H1 (cell line): ENCODE measurements around the gene MPRIP. TPM values are rescaled to one million over a fixed set of nuclear protein-coding genes. Genes with fewer than 3 reads are reported as not detected.

ENCODE experiments used
- CTCF ChIA-PET: fragments of 300-600 bp; sonication (Branson Sonifier 250); formaldehyde crosslinking; loops from one replicate; lab custom pipeline; 2021; ENCODE audit not compliant: partially characterized antibody; lab: Charles Lee
- POLR2A ChIA-PET: fragments of 300-600 bp; sonication (Branson Sonifier 250); formaldehyde crosslinking; loops from one replicate; lab custom pipeline; 2021; ENCODE audit warnings: inconsistent platforms; ENCODE audit not compliant: partially characterized antibody; lab: Charles Lee
- DNase-seq, 2 experiments: peaks; one replicate each; pipeline versions ENCODE4 v3.0.0 to v3.0.0-alpha.2; 2010 to 2022; ENCODE audit warnings: low spot score in 2 of 2, low read depth in 1 of 2, mixed read lengths in 1 of 2
- FAIRE-seq: peaks from 2 replicates; lab custom pipeline; 2011; peaks lifted over from hg19 to GRCh38; lab: Jason Lieb, UNC
- H2AFZ ChIP-seq: 2 replicates; pipeline ENCODE4 v1.8.1; 2012; ENCODE audit warnings: low read length, inconsistent platforms
- H2AK5ac ChIP-seq: 2 replicates; pipeline ENCODE4 v1.6.1; 2013; ENCODE audit warnings: low read depth, low read length
- H2BK120ac ChIP-seq: replicated peaks from 2 replicates; pipeline ENCODE3; 2013; ENCODE audit warnings: low read depth, low read length, inconsistent platforms
- H2BK12ac ChIP-seq: 2 replicates; pipeline ENCODE4 v1.6.1; 2013; ENCODE audit warnings: low read depth, low read length
- H2BK15ac ChIP-seq: 2 replicates; pipeline ENCODE4 v1.6.1; 2013; ENCODE audit warnings: low read length
- H2BK20ac ChIP-seq: 2 replicates; pipeline ENCODE4 v1.6.1; 2013; ENCODE audit warnings: low read length
- H2BK5ac ChIP-seq: 2 replicates; pipeline ENCODE4 v1.6.1; 2013; ENCODE audit warnings: low read depth, low read length
- H3K14ac ChIP-seq: 2 replicates; pipeline ENCODE4 v1.6.1; 2013; ENCODE audit warnings: inconsistent platforms; ENCODE audit not compliant: insufficient read length
- H3K18ac ChIP-seq: 2 replicates; pipeline ENCODE4 v1.6.1; 2013; ENCODE audit warnings: low read length; ENCODE audit errors: extremely low read depth
- H3K23ac ChIP-seq: 2 replicates; pipeline ENCODE4 v1.6.1; 2013; ENCODE audit warnings: inconsistent platforms; ENCODE audit not compliant: insufficient read length
- H3K23me2 ChIP-seq: 2 replicates; pipeline ENCODE4 v1.6.1; 2013; ENCODE audit warnings: low read depth, low read length
- H3K27ac ChIP-seq: 2 replicates; pipeline ENCODE4 v1.6.1; 2011; ENCODE audit warnings: low read depth, low read length, inconsistent platforms
- H3K27me3 ChIP-seq, 4 experiments: replicated peaks in 1 of 4; 1 replicate in 1 of 4; 2 replicates in 3 of 4; pipeline versions ENCODE4 v1.6.1 to v1.8.1; 2011 to 2013; ENCODE audit warnings: low read length in 3 of 4, mild to moderate bottlenecking in 3 of 4, inconsistent platforms in 2 of 4, mixed read lengths in 2 of 4, moderate library complexity in 1 of 4; ENCODE audit not compliant: control insufficient read depth in 3 of 4, insufficient read depth in 3 of 4; ENCODE audit errors: extremely low read depth in 1 of 4
- H3K36me3 ChIP-seq, 4 experiments: 2 replicates each; pipeline versions ENCODE4 v1.6.1 to v1.8.1; 2011 to 2013; ENCODE audit warnings: mild to moderate bottlenecking in 4 of 4, low read length in 3 of 4, moderate library complexity in 2 of 4, control low read depth in 1 of 4, inconsistent platforms in 1 of 4; ENCODE audit not compliant: insufficient read depth in 4 of 4, control insufficient read depth in 2 of 4
- H3K4ac ChIP-seq: replicated peaks from 2 replicates; pipeline ENCODE3; 2013; ENCODE audit warnings: low read length, low read depth, mixed read lengths, inconsistent platforms; ENCODE audit not compliant: insufficient read length
- H3K4me1 ChIP-seq, 4 experiments: replicated peaks in 1 of 4; 1 replicate in 1 of 4; 2 replicates in 3 of 4; pipeline versions ENCODE4 v1.6.1 to v1.8.1; 2011 to 2013; ENCODE audit warnings: low read length in 3 of 4, inconsistent platforms in 2 of 4, mixed read lengths in 1 of 4; ENCODE audit not compliant: insufficient read depth in 4 of 4, control insufficient read depth in 3 of 4
- H3K4me2 ChIP-seq, 2 experiments: 2 replicates each; pipeline versions ENCODE4 v1.6.1 to v1.8.1; 2011 to 2013; ENCODE audit warnings: low read depth in 2 of 2, low read length in 2 of 2, control low read depth in 1 of 2, inconsistent platforms in 1 of 2, mild to moderate bottlenecking in 1 of 2; ENCODE audit not compliant: insufficient read depth in 1 of 2
- H3K4me3 ChIP-seq, 4 experiments: fragments of 200-600, 300-600 bp in 1 of 4; sonication (generic), shearing (Covaris generic), sonication (Bioruptor Twin) in 1 of 4; 2 replicates each; pipeline versions ENCODE4 v1.5.1 to v1.8.1; 2011 to 2016; ENCODE audit warnings: low read length in 4 of 4, low read depth in 3 of 4, control low read depth in 2 of 4, inconsistent platforms in 2 of 4, mild to moderate bottlenecking in 2 of 4, mixed read lengths in 1 of 4, moderate library complexity in 1 of 4; ENCODE audit not compliant: insufficient read depth in 2 of 4; ENCODE audit errors: extremely low read depth in 1 of 4
- H3K56ac ChIP-seq: replicated peaks from 2 replicates; pipeline ENCODE3; 2013; ENCODE audit warnings: low read depth, mild to moderate bottlenecking, mixed read lengths, low read length, inconsistent platforms; ENCODE audit not compliant: insufficient read length
- H3K79me1 ChIP-seq: 2 replicates; pipeline ENCODE4 v1.6.1; 2013; ENCODE audit warnings: low read depth, low read length, control low read depth
- H3K79me2 ChIP-seq, 2 experiments: 2 replicates each; pipeline versions ENCODE4 v1.6.1 to v1.8.1; 2012 to 2013; ENCODE audit warnings: low read length in 2 of 2, mild to moderate bottlenecking in 2 of 2, inconsistent platforms in 1 of 2; ENCODE audit not compliant: insufficient read depth in 2 of 2, control insufficient read depth in 1 of 2
- H3K9ac ChIP-seq, 4 experiments: replicated peaks in 1 of 4; 1 replicate in 1 of 4; 2 replicates in 3 of 4; pipeline versions ENCODE4 v1.6.1 to v1.8.1; 2011 to 2013; ENCODE audit warnings: low read depth in 3 of 4, low read length in 3 of 4, control low read depth in 2 of 4, mild to moderate bottlenecking in 2 of 4, moderate library complexity in 2 of 4, inconsistent platforms in 1 of 4; ENCODE audit errors: extremely low read depth in 1 of 4
- H3K9me3 ChIP-seq, 2 experiments: 2 replicates each; pipeline versions ENCODE4 v1.6.1 to v1.8.1; 2012 to 2013; ENCODE audit warnings: mild to moderate bottlenecking in 2 of 2, moderate library complexity in 2 of 2, control low read depth in 1 of 2, inconsistent platforms in 1 of 2, low read depth in 1 of 2, low read length in 1 of 2, mixed read lengths in 1 of 2; ENCODE audit not compliant: insufficient read depth in 2 of 2
- H4K20me1 ChIP-seq, 2 experiments: replicated peaks in 1 of 2; 2 replicates each; pipeline versions ENCODE3 to v1.8.1; 2011 to 2013; ENCODE audit warnings: inconsistent platforms in 2 of 2, low read length in 2 of 2, mild to moderate bottlenecking in 1 of 2; ENCODE audit not compliant: insufficient read depth in 2 of 2, control insufficient read depth in 1 of 2
- H4K5ac ChIP-seq: 2 replicates; pipeline ENCODE4 v1.6.1; 2013; ENCODE audit warnings: low read length, low read depth, mixed read lengths, inconsistent platforms; ENCODE audit not compliant: insufficient read length
- H4K8ac ChIP-seq: 2 replicates; pipeline ENCODE4 v1.8.0; 2013; ENCODE audit warnings: mild to moderate bottlenecking, moderate library complexity, low read length, inconsistent platforms; ENCODE audit not compliant: insufficient read depth; ENCODE audit errors: extremely low read depth
- H4K91ac ChIP-seq: replicated peaks from 2 replicates; pipeline ENCODE3; 2013; ENCODE audit warnings: low read length, mixed read lengths, inconsistent platforms; ENCODE audit not compliant: insufficient read length
- E2F6 ChIP-seq: IDR thresholded peaks from 2 replicates; pipeline ENCODE4 v1.6.1; 2012; ENCODE audit warnings: inconsistent platforms
- EGR1 ChIP-seq: IDR thresholded peaks from 2 replicates; pipeline ENCODE4 v1.6.1; 2011; ENCODE audit warnings: low read depth, low read length, borderline replicate concordance
- KDM5A ChIP-seq: fragments of 200-600 bp; IDR thresholded peaks from 2 replicates; pipeline ENCODE4 v1.7.1; 2012; ENCODE audit warnings: mild to moderate bottlenecking, low read length, inconsistent platforms, mixed read lengths
- RBBP5 ChIP-seq: IDR thresholded peaks from 2 replicates; pipeline ENCODE4 v1.7.1; 2012; ENCODE audit warnings: low read depth, mild to moderate bottlenecking, inconsistent platforms, low read length, moderate library complexity, borderline replicate concordance
- ZNF274 ChIP-seq: IDR thresholded peaks from 2 replicates; pipeline ENCODE4 v1.7.0; 2012; ENCODE audit warnings: low read length, borderline replicate concordance; ENCODE audit errors: extremely low read depth
- WGBS, 2 experiments: shearing (Covaris generic) in 1 of 2; methylation state at CpG; one replicate each; pipeline versions ENCODE4 v1.1.6 to v1.1.7; 2013 to 2015; ENCODE audit warnings: low lambda C conversion rate in 2 of 2, mixed read lengths in 2 of 2, inconsistent platforms in 1 of 2, low coverage in 1 of 2, missing lambda C conversion rate in 1 of 2; ENCODE audit not compliant: insufficient replicate concordance in 2 of 2, insufficient coverage in 1 of 2, insufficient read length in 1 of 2; ENCODE audit errors: extremely low coverage in 1 of 2, missing lambda C conversion rate in 1 of 2; 5-methylcytosine and 5-hydroxymethylcytosine counted together
- polyA plus RNA-seq, 7 experiments: library from polyadenylated mRNA; depleted of rRNA in 3 of 7; stranded (reverse) in 5 of 7; unstranded in 2 of 7; fragments of >200 nt in 5 of 7; fragments of 200-250 nt in 2 of 7; gene quantifications; 1 replicate in 5 of 7; 2 replicates in 1 of 7; 4 replicates in 1 of 7; pipeline versions ENCODE4 v1.2.1 to v1.2.3, GENCODE V29; 2011 to 2013; ENCODE audit warnings: missing spikeins in 2 of 7, mixed read lengths in 2 of 7
- total RNA-seq: library from RNA; stranded (reverse); fragmentation: NEBNext Ultra II Directional; extraction: Animal tissue kit (Norgen Biotek cat#: 25700); gene quantifications from 2 replicates; pipeline ENCODE4 v1.2.1, GENCODE V29; 2021

The MPRIP gene
- total and polyA plus RNA-seq, 2 of the 8 experiments (the other 6 are each of a cell fraction or from before 2014, with no cell fraction given) = 48.6 to 146 TPM

DNA sequence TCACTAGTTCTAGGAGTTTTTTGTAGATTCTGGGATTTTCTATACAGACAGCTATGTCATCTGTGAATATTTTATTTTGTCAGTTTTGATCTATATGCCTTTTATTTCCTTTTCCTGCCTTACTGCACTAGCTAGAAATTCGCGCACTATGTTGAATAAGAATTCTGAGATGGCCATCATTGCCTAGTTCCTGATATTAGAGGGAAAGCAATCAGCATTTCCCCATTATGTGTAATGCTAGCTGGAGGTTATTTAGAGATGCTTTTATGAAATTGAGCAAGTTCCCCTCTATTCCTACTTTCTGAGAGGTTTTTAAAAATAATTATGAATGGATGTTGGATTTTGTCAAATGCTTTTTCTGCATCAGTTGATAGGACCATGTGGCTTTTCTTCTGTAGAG, 23.8 kb downstream of the MPRIP start:
- H2AK5ac ChIP-seq = no peak overlapping the region
- no peaks in the 10 kb centered on the region for H3K9me3 ChIP-seq
- no peak overlapping the region for H3K27ac ChIP-seq
- H3K36me3 ChIP-seq = no peaks in the 10 kb centered on the region
- no peak overlapping the region for H2BK20ac ChIP-seq
- no peak overlapping the region for H3K4ac ChIP-seq
- H2AFZ ChIP-seq = no peak overlapping the region
- no peaks in the 10 kb centered on the region for H3K4me1 ChIP-seq
- ChIA-PET CTCF (no interaction called here), POLR2A (no interaction called here)
- no peak overlapping the region for H3K23ac ChIP-seq
- no peaks in the 10 kb centered on the region for H3K23me2 ChIP-seq
- no peak for DNase-seq
- no peak overlapping the region for H3K4me2 ChIP-seq
- H3K14ac ChIP-seq = no peak overlapping the region
- peaks cover under 1 to 82% of the 10 kb centered on the region in 2 experiments; a peak in 3 of 4 replicates for H3K79me2 ChIP-seq
- no peaks in the 10 kb centered on the region for H3K27me3 ChIP-seq
- peaks cover 6 to 17% of the 10 kb centered on the region in 2 experiments for H4K20me1 ChIP-seq
- no peak overlapping the region for H2BK15ac ChIP-seq
- no peak overlapping the region for H3K4me3 ChIP-seq
- H3K56ac ChIP-seq = no peak overlapping the region
- H4K5ac ChIP-seq = no peak overlapping the region
- no peak overlapping the region for H4K8ac ChIP-seq
- H4K91ac ChIP-seq = no peak overlapping the region
- no peak overlapping the region for H3K18ac ChIP-seq
- no peak overlapping the region for H3K9ac ChIP-seq
- peaks cover 20% of the 10 kb centered on the region for H3K79me1 ChIP-seq
- H2BK5ac ChIP-seq = no peak overlapping the region
- no peak overlapping the region for H2BK12ac ChIP-seq
- no peak for TF ChIP-seq ZNF274
- TF ChIP-seq RBBP5 = no peak
- TF ChIP-seq KDM5A = no peak
- TF ChIP-seq E2F6 = no peak
- no peak for TF ChIP-seq EGR1
- TF ChIP-seq, all 59 proteins: peak for 0
- no peak overlapping the region for H2BK120ac ChIP-seq
- 98% methylated on average over 2 of the region's 2 CpGs; no CpG with 5 or more reads in 1 of the 2 experiments for WGBS, 2 experiments
- FAIRE-seq = no peak
